GM19455 (cell line): Measurements from ENCODE around the gene FAM149A.

Experiments
- ATAC-seq: cut with Tn5 transposase; IDR thresholded peaks from one replicate; pipeline ENCODE4 v1.9.1; 2021; ENCODE audit not compliant: unreplicated experiment

The FAM149A gene

DNA sequence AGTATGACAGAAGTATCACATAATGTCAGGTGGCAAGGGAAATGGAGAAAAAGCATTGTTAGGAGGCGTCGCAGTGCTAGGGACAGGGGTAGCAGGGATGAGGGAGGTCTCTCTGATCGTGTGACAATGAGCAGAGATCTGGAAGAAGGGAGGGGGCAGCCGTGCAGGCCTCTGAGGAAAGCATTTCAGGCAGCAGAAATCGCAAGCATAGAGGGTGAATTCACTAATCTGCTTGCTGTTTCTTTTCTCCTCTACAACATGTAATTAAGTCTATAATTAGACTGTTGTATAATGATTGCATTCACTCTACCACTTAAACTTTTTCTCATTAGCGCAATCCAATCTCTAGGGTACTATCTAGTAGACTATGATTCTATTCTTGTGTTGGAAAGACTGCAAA, 96.0 kb downstream of the FAM149A start:
- no peak for ATAC-seq

DNA sequence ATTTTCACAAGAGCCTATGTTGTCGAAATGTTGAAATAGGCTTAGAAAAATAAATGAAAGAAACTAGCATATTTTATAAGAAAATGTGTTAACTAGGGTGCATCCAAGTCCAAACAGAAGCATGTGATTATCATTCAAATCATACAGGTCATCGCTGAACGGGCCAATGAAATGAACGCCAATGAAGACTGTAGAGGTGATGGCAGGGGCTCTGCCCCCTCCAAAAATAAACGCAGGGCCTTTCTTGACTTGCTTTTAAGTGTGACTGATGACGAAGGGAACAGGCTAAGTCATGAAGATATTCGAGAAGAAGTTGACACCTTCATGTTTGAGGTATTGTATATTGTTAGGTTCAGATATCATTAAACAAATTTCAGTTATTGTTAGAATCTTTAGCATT, 96.5 kb downstream of the FAM149A start:
- ATAC-seq = no peak

DNA sequence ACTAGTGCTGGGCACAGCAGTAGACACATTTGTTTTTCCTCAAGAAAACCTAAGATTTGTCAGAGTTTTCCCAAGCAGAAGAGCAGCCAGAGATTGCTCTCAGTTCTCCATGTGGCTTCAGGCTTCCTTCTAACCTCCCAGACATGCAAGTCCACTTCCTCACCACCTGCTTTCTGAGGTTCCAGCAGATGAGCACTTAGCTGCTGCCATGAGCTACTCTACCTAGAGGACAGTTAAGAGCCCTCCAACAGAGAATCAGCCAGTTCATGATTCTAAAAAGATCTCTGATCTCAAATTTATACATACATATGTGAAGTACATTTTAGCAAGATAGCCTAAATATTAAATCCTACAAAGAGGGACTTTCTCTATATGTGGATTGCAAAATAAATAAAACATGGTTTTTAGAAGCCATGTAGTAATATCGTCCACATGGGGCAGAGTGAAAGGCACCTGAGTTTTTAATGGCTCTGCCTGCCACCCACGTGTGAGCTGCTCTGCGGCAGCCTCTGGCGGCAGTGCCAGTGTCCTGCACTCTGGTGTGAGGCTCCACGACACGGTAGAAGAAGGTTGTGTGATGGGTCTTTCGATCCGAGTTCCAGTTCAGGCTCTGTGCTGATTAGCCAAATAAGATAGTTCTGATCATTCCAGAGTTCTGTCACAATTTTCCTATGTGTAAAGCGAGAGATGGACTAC, 97.2 kb downstream of the FAM149A start:
- ATAC-seq = peak; percentile 87

DNA sequence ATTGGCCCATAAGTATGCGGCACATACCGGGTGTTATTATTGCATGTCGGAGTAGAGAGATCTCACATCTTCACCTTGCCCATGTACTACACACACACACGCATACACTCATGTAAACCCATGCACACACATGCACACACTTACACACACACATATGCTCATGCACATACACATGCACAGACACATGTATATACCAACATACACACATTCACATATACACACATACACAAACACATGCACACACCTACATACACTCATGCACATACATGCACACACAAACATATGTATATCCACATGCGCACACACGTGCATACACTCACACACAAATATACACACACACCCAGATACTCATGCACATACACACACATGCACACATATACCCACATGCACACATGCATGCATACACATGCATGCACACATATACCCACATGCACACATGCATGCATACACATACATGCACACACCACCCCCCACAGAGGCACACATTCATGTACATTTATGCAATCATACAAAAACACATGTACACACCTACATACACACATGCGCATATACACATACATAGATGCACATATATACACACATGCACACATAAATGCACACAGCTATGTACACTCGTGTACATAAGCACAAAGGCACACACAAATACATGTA, 98.1 kb downstream of the FAM149A start:
- no peak for ATAC-seq

DNA sequence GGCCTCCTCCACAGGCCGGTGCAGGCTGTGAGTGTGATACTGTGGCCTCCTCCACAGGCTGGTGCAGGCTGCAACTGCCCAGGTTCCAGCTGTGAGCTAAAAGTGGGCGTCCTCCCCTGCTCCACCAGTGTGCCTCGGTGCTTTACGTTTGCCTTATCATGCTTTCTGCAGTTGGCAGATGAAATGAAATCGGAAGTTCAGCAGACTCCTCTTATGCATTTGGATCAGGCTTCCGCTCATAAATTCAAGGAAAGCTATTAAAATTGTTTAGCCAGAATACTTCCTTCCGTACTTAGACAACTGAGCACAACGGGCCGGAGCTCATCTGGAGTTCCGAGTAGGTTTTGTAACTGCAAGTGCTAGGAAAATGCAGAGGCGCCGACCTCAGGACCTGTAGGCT, 98.9 kb downstream of the FAM149A start:
- no peak for ATAC-seq

DNA sequence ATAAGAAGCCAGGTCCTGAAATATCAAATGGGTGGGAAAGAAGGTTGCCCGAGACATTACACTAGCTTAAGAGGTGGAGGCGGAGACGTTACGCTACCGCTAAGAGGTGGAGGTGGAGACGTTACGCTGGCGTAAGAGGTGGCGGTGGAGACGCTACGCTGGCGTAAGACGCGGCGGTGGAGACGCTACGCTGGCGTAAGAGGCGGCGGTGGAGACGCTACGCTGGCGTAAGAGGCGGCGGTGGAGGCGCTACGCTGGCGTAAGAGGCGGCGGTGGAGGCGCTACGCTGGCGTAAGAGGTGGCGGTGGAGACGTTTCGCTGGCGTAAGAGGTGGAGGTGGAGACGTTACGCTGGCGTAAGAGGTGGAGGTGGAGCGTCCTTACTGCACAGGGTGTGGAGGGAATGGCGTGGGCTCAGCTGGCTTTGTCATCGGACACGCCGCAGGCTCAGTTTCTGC, 99.6 kb downstream of the FAM149A start:
- no peak for ATAC-seq

DNA sequence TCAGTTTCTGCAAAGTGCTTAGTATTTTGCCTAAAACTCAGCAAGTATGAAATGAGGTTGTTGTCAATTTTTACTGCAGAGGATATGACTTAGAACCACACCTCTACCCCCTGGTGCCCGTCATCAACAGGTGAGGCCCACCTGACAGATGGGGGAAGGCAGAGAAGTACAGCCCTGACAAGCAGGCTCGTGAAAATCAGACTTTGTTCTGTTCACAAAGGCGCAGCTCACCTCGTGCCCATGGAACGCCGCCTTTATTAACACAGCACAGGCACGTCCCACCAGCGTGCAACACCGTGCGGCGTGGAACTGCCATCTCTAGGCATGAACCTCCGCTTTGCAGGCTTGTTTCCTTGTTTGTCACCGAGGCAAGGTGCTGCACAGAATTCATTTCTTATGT, 100.2 kb downstream of the FAM149A start:
- ATAC-seq = no peak

DNA sequence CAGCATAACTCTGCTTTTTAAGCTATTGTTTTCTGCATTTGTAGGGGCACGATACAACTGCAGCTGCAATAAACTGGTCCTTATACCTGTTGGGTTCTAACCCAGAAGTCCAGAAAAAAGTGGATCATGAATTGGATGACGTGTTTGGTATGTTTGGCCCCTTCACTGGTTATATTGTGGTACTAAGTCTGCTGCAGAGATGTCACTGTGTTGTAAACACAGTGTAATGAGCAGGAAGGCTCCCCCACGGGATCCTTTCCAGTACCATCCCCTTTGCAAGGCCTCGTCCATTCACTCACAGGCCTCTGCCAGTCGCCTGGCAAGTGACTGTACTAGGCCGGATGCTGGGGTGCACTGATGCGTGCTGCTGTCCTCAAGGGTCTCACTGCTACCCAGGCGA, 100.7 kb downstream of the FAM149A start:
- no peak for ATAC-seq

DNA sequence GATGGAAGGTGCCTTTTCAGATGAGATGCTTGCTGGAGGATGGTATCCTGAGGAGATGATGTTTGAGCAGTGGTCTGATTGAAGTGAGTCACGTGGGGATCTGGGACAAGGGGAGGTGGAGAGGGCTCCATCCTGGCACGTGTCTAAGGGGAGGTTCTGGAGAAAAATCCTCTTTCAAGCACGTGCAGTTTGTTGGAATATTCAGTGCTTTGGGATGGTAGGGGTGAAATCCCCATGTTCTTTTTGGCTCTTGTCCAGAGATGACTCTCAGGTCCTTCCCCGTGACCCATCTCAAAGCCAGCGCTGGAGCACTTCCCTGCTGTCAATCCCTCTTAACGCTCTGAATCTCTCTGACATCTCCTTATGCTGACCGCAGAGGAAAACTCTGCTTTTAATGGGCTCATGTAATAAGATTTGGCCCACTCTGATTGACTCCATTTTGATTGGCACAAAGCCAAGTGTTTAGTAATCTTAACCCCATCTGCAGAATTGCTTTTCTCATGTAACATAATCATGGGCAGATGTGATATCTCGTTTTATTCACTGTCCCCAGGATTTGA, 112.0 kb downstream of the FAM149A start:
- ATAC-seq = no peak

DNA sequence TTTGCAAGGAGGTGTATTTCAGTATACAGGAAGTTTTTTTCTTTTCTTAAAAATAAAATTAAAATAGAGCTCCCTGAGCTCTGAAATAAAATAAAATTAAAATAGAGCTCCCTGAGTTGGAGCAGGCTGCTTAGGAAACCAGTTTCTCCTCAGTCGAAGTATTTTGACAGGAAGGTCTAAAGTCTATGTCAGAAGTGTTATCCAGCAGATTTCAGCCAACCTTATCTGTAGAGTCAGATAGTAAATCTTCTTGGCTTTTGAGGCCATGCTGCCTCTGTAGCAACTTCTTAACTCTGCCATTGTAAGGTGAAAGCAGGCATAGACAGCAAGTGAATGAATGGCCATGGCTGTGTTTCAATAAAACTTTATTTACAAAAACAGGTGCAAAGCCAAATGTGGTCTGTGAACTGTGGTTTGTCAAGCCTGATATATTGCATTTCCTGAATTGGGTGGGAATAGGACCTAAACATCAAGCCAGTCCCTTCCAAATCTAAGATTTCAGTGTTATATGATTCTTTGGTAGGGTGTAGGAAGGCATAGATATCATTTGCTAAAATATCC, 113.3 kb downstream of the FAM149A start:
- ATAC-seq = no peak

DNA sequence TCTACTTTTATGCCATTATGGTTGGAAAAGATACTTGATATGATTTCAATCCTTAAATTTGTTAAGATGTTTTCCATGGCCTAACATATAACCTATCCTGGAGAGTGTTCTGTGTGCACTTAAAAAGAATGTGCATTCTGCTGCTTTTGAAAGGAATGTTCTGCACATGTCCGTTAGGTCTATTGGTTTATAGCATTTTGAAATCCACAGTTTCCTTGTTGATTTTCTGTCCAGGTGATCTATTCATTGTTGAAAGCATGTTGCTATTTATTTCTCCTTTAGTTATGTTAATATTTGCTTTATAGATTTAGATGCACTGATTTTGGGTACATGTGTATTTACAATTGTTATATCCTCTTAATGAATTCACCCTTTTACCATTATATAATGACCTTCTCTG, 117.1 kb downstream of the FAM149A start:
- no peak for ATAC-seq
